ENCODE measurements around the gene SGTA. TPM values are rescaled to one million over a fixed set of nuclear protein-coding genes. Genes with fewer than 3 reads are reported as not detected.

Gene SGTA
- total and polyA plus RNA-seq, 2 of the 13 experiments (the other 11 are each of a cell fraction or from before 2014, with no cell fraction given), result 43.9 to 47.4 TPM

GRCh38 chr19:2739602-2740313 lies 43.3 kb downstream of the SGTA start, which contains the start of gene SLC39A3 (continued):
- TF ChIP-seq AKNA (CRISPR knock-in tag; IDR thresholded peaks at IDR 0.05; ENCODE audit: borderline replicate concordance), result no peak
- TF ChIP-seq NR2F2 (IDR thresholded peaks at IDR 0.05; ENCODE audit: borderline replicate concordance, low read depth), result no peak
- TF ChIP-seq KAT8 (CRISPR knock-in tag; IDR thresholded peaks at IDR 0.05), result peak; percentile 99
- TF ChIP-seq NFIB (CRISPR knock-in tag; IDR thresholded peaks at IDR 0.05; ENCODE audit: borderline replicate concordance), result no peak
- no peak for TF ChIP-seq TAF15 (IDR thresholded peaks at IDR 0.05; ENCODE audit: low read depth, low read length, poor library complexity, severe bottlenecking)
- no peak for TF ChIP-seq IKZF1 (IDR thresholded peaks at IDR 0.05)
- peak; percentile 43; the same call in 1 of the 2 replicates for TF ChIP-seq ZNF660 (CRISPR knock-in tag; IDR thresholded peaks at IDR 0.05; ENCODE audit: borderline replicate concordance, low read depth)
- peak; percentile 97 for TF ChIP-seq ZNF816 (CRISPR knock-in tag; IDR thresholded peaks at IDR 0.05; ENCODE audit: borderline replicate concordance)
- TF ChIP-seq SMARCE1 (IDR thresholded peaks at IDR 0.05; ENCODE audit: borderline replicate concordance), result no peak
- TF ChIP-seq PHF20 (CRISPR knock-in tag; IDR thresholded peaks at IDR 0.05), result peak; percentile 91
- TF ChIP-seq NFYC (CRISPR knock-in tag; IDR thresholded peaks at IDR 0.05), result peak; percentile 93
- no peak for TF ChIP-seq ZUFSP (CRISPR knock-in tag; IDR thresholded peaks at IDR 0.05; ENCODE audit: borderline replicate concordance)
- TF ChIP-seq HNRNPH1 (optimal IDR thresholded peaks at IDR 0.05; ENCODE audit: low read depth, low read length), result no peak
- TF ChIP-seq MTF1 (CRISPR knock-in tag; IDR thresholded peaks at IDR 0.05), result peak; percentile 90; the same call in 1 of the 2 replicates
- no peak for TF ChIP-seq ZNF138 (CRISPR knock-in tag; IDR thresholded peaks at IDR 0.05; ENCODE audit: low read depth)
- no peak for TF ChIP-seq HNRNPK (IDR thresholded peaks at IDR 0.05; ENCODE audit: low read depth, low read length, poor library complexity, severe bottlenecking)
- TF ChIP-seq MXD3 (CRISPR knock-in tag; IDR thresholded peaks at IDR 0.05), result peak; percentile 99
- TF ChIP-seq HNRNPL (IDR thresholded peaks at IDR 0.05; ENCODE audit: low read depth, low read length), result peak; percentile 81
- peak; percentile 76 for TF ChIP-seq RARA (CRISPR knock-in tag; IDR thresholded peaks at IDR 0.05)
- peak; percentile 100 for TF ChIP-seq EHMT2 (IDR thresholded peaks at IDR 0.05; ENCODE audit: borderline replicate concordance, low read depth, low read length)

Measured in HepG2 (cell line).